Testis (tissue), 2 donors: Measurements from ENCODE around the gene ZFP42.

Experiments used
- POLR2A ChIP-seq: fragments of 450-650 bp; IDR thresholded peaks from one replicate; pipeline ENCODE4 v1.6.1; 2017; ENCODE audit warnings: antibody characterized with exemption, mild to moderate bottlenecking, moderate library complexity
- TF ChIP-seq, protein P1 (sequence below), 3 experiments: fragments of 450-650 bp in 2 of 3; fragments of 200-600 bp in 1 of 3; sonication (generic) in 1 of 3; IDR thresholded peaks; one replicate each; pipeline ENCODE4 v1.5.1; 2016 to 2019; ENCODE audit warnings: antibody characterized with exemption in 3 of 3, mild to moderate bottlenecking in 2 of 3, moderate library complexity in 1 of 3

DNA sequence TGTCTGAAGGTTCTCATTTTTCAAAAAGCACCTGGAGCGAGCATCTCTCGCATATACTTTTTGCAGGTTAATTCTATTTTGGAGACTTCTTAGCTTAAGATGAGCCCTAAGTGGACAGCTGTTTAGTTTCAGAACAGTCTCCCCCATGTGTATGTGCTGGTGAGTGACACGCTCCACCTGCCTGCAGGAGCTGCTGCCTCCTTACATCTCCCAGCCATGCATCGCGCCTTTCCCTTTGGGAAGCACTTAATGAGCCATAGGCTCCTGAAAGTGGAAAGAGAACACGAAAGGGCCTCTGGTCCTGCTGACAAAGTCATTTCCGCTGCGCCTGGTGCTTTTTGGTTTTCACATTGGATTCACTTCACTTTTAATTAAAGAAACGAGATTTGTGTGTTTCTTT is 57.7 kb downstream of the ZFP42 start:
- TF ChIP-seq, protein P1, sequence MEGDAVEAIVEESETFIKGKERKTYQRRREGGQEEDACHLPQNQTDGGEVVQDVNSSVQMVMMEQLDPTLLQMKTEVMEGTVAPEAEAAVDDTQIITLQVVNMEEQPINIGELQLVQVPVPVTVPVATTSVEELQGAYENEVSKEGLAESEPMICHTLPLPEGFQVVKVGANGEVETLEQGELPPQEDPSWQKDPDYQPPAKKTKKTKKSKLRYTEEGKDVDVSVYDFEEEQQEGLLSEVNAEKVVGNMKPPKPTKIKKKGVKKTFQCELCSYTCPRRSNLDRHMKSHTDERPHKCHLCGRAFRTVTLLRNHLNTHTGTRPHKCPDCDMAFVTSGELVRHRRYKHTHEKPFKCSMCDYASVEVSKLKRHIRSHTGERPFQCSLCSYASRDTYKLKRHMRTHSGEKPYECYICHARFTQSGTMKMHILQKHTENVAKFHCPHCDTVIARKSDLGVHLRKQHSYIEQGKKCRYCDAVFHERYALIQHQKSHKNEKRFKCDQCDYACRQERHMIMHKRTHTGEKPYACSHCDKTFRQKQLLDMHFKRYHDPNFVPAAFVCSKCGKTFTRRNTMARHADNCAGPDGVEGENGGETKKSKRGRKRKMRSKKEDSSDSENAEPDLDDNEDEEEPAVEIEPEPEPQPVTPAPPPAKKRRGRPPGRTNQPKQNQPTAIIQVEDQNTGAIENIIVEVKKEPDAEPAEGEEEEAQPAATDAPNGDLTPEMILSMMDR (IDR thresholded peaks at IDR 0.05): no peak
- TF ChIP-seq POLR2A: no peak
